K562 (cell line): ENCODE measurements around the gene ZNF845.

Experiments used
- LEF1 ChIP-seq: fragments of 450-650 bp; IDR thresholded peaks from 2 replicates; pipeline ENCODE4 v1.6.1; 2016; ENCODE audit warnings: mild to moderate bottlenecking
- SMAD1 ChIP-seq: fragments of 150-350 bp; IDR thresholded peaks from 2 replicates; pipeline ENCODE4 v1.6.1; 2014; ENCODE audit warnings: low read length, low read depth; ENCODE audit not compliant: partially characterized antibody
- ZBTB33 ChIP-seq: sonication (generic); formaldehyde crosslinking; IDR thresholded peaks from 2 replicates; pipeline ENCODE4 v1.8.1; 2023; ENCODE audit warnings: mild to moderate bottlenecking, missing genetic modification reagents

GRCh38 chr19:53388904-53389303 lies 55.4 kb downstream of the ZNF845 start:
- TF ChIP-seq LEF1 (no peak), SMAD1 (no peak), ZBTB33 (CRISPR knock-in tag) (no peak)
